ENCODE data around the gene GLRA1.

DNA sequence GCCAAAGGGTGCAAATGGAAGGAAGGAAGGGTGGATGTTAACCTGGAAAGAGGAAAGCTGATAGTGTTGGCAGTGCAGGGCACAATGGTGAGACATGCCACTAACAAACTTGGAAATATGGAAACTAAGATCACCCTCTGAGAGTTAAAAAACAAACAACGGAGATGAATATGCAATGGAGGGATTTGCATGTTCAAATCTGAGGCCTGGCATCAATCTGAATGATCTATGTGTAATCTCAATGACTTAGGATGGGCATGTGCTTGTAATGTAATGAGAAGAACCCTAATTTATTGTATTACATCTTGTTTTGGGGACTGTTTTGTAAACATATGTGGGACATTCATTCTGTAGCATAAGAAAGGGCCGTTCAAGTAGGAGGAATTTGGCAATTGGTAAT lies 54.4 kb downstream of the GLRA1 start:
- no peak for TF ChIP-seq EZH2phosphoT487 (IDR thresholded peaks at IDR 0.05; ENCODE audit: insufficient read depth, low read depth)
- TF ChIP-seq EZH2 (IDR thresholded peaks at IDR 0.05; ENCODE audit: insufficient read depth, poor library complexity, severe bottlenecking): no peak

Measured in GM23248 (cell line).